Fibroblast of lung (primary cell): ENCODE measurements around the gene KIF6. TPM values are rescaled to one million over a fixed set of nuclear protein-coding genes. Genes with fewer than 3 reads are reported as not detected.

ENCODE experiments used
- DNase-seq, 2 donors: peaks; one replicate each; pipeline versions ENCODE4 v3.0.0 to v3.0.0-alpha.2; 2010; ENCODE audit warnings: low read depth in 2 of 2
- H2AFZ ChIP-seq: 2 replicates; pipeline ENCODE4 v1.5.1; 2012; ENCODE audit warnings: low read length, control low read depth, inconsistent platforms
- H3K27ac ChIP-seq: 2 replicates; pipeline ENCODE4 v1.5.1; 2011; ENCODE audit warnings: low read length, control low read depth; ENCODE audit not compliant: insufficient read depth
- H3K27me3 ChIP-seq: 2 replicates; pipeline ENCODE4 v1.5.1; 2011; ENCODE audit warnings: mild to moderate bottlenecking, low read length; ENCODE audit not compliant: control insufficient read depth, insufficient read depth
- H3K36me3 ChIP-seq: 2 replicates; pipeline ENCODE4 v1.5.1; 2011; ENCODE audit warnings: low read length; ENCODE audit not compliant: control insufficient read depth, insufficient read depth
- H3K4me1 ChIP-seq: 2 replicates; pipeline ENCODE4 v1.5.1; 2011; ENCODE audit warnings: low read length; ENCODE audit not compliant: control insufficient read depth, insufficient read depth; ENCODE audit errors: extremely low read depth
- H3K4me2 ChIP-seq: 2 replicates; pipeline ENCODE4 v1.5.1; 2011; ENCODE audit warnings: low read length, control low read depth; ENCODE audit not compliant: insufficient read depth; ENCODE audit errors: extremely low read depth
- H3K4me3 ChIP-seq, 4 experiments: fragments of 200-600 bp in 1 of 4; sonication (generic) in 1 of 4; replicated peaks in 1 of 4; 2 replicates each; pipeline ENCODE4 v1.5.1; 2011 to 2016; ENCODE audit warnings: low read length in 4 of 4, low read depth in 3 of 4, mild to moderate bottlenecking in 3 of 4, control low read depth in 2 of 4, inconsistent platforms in 1 of 4, mixed read lengths in 1 of 4; ENCODE audit not compliant: insufficient read depth in 1 of 4; ENCODE audit errors: control extremely low read depth in 1 of 4
- H3K79me2 ChIP-seq: 2 replicates; pipeline ENCODE4 v1.5.1; 2012; ENCODE audit warnings: mild to moderate bottlenecking, low read length, inconsistent platforms; ENCODE audit not compliant: control insufficient read depth, insufficient read depth
- H3K9ac ChIP-seq: 2 replicates; pipeline ENCODE4 v1.5.1; 2011; ENCODE audit warnings: mild to moderate bottlenecking, low read length, control low read depth; ENCODE audit not compliant: insufficient read depth
- H3K9me3 ChIP-seq: 2 replicates; pipeline ENCODE4 v1.5.1; 2012; ENCODE audit warnings: low read depth, low read length; ENCODE audit not compliant: control insufficient read depth, insufficient read depth
- H4K20me1 ChIP-seq: 2 replicates; pipeline ENCODE4 v1.5.1; 2011; ENCODE audit warnings: low read length; ENCODE audit not compliant: control insufficient read depth, insufficient read depth; ENCODE audit errors: extremely low read depth
- EZH2 ChIP-seq: IDR thresholded peaks from 2 replicates; pipeline ENCODE4 v1.5.1; 2012; ENCODE audit warnings: low read length, control low read depth, mild to moderate bottlenecking; ENCODE audit errors: missing control alignments
- polyA plus RNA-seq, 2 donors: library from polyadenylated mRNA; depleted of rRNA in 1 of 2; stranded (reverse) in 1 of 2; unstranded in 1 of 2; fragments of >200 nt; gene quantifications; 2 replicates each; pipeline ENCODE4 v1.2.1, GENCODE V29; 2011 to 2012; ENCODE audit warnings: missing spikeins in 1 of 2
- total RNA-seq: library from RNA; depleted of rRNA; stranded (reverse); fragments of >200 nt; gene quantifications from 2 replicates; pipeline ENCODE4 v1.2.1, GENCODE V29; 2014
- TF ChIP-seq, protein P1 (sequence below), 2 donors: IDR thresholded peaks in 1 of 2; conservative IDR thresholded peaks in 1 of 2; 1 replicate in 1 of 2; 2 replicates in 1 of 2; pipeline ENCODE4 v1.5.1; 2011 to 2012; ENCODE audit warnings: low read length in 2 of 2, control low read depth in 1 of 2, inconsistent platforms in 1 of 2, low read depth in 1 of 2, mild to moderate bottlenecking in 1 of 2

Gene KIF6
- total and polyA plus RNA-seq, 2 donors (not counting 1 experiment from before 2014, with no cell fraction given), result 0.24 to 0.83 TPM

- H3K9me3 ChIP-seq, result no peaks in the 10 kb centered on the region
- H3K79me2 ChIP-seq, result no peaks in the 10 kb centered on the region
- no peak overlapping the region for H3K9ac ChIP-seq
- no peaks in the 10 kb centered on the region for H3K4me1 ChIP-seq
- H3K4me2 ChIP-seq, result no peak overlapping the region
- no peaks in the 10 kb centered on the region for H3K27me3 ChIP-seq
- no peak for DNase-seq
- no peaks in the 10 kb centered on the region for H4K20me1 ChIP-seq
- H3K27ac ChIP-seq, result no peak overlapping the region
- H3K4me3 ChIP-seq, result no peak overlapping the region
- no peaks in the 10 kb centered on the region for H3K36me3 ChIP-seq
- H2AFZ ChIP-seq, result no peak overlapping the region
- no peak for TF ChIP-seq EZH2
- TF ChIP-seq, protein P1, sequence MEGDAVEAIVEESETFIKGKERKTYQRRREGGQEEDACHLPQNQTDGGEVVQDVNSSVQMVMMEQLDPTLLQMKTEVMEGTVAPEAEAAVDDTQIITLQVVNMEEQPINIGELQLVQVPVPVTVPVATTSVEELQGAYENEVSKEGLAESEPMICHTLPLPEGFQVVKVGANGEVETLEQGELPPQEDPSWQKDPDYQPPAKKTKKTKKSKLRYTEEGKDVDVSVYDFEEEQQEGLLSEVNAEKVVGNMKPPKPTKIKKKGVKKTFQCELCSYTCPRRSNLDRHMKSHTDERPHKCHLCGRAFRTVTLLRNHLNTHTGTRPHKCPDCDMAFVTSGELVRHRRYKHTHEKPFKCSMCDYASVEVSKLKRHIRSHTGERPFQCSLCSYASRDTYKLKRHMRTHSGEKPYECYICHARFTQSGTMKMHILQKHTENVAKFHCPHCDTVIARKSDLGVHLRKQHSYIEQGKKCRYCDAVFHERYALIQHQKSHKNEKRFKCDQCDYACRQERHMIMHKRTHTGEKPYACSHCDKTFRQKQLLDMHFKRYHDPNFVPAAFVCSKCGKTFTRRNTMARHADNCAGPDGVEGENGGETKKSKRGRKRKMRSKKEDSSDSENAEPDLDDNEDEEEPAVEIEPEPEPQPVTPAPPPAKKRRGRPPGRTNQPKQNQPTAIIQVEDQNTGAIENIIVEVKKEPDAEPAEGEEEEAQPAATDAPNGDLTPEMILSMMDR (conservative IDR thresholded peaks at IDR 0.05 in 1 of 2, IDR thresholded peaks at IDR 0.05 in 1 of 2; ENCODE audit: low read depth in 1 of 2, low read length in 2 of 2), result no peak
These were observed 125.9 kb downstream of the KIF6 start for GRCh38 chr6:39599341-39599740.

DNA sequence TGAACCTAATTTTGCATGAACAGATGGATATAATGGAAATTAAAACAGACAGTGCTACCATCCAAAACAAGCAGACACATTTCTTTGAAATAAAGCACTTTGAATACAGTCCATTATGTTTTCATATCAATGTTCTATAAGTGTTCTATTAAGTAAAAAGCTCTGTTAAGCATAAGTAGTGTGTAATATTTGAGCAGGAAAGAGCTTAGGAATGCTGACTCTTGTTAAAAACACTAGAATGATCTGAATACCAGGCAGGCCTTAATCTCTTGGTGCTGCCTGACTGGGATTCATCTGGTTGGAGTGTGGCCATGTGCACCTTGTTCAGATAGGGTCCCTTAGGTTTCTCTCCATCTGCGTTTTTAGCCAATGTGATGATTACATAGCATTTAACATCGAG lies 130.9 kb downstream of the KIF6 start:
- no peak overlapping the region for H3K4me2 ChIP-seq
- TF ChIP-seq EZH2, result no peak
- TF ChIP-seq, protein P1 (conservative IDR thresholded peaks at IDR 0.05 in 1 of 2, IDR thresholded peaks at IDR 0.05 in 1 of 2; ENCODE audit: low read depth in 1 of 2, low read length in 2 of 2), result no peak
- no peak overlapping the region for H3K4me3 ChIP-seq
- H3K36me3 ChIP-seq, result no peaks in the 10 kb centered on the region
- H3K9me3 ChIP-seq, result no peaks in the 10 kb centered on the region
- no peak overlapping the region for H3K27ac ChIP-seq
- no peak overlapping the region for H3K9ac ChIP-seq
- no peaks in the 10 kb centered on the region for H3K27me3 ChIP-seq
- H3K4me1 ChIP-seq, result no peaks in the 10 kb centered on the region
- H3K79me2 ChIP-seq, result no peaks in the 10 kb centered on the region
- H4K20me1 ChIP-seq, result no peaks in the 10 kb centered on the region
- no peak for DNase-seq
- H2AFZ ChIP-seq, result no peak overlapping the region

DNA sequence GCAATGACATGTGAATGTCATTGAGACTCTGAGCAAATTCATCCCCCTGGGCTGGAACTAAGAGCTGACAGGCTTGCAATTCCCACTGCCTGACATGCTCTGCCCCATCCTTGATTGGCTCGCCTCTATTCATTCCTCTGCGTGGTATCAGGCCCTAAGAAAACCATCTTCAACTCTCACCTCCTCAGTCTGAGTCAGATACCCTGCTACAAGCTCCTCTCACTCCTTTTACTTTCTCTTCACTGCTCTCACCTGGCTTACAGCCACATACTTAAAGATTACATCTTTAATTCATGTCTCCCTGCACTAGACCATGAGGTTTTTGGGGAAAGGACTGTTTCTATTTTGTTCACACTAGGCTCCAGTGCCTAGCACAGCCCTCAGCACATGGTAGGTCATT lies 131.6 kb downstream of the KIF6 start:
- no peak overlapping the region for H3K4me2 ChIP-seq
- no peak overlapping the region for H3K4me3 ChIP-seq
- H3K27me3 ChIP-seq, result no peaks in the 10 kb centered on the region
- no peak overlapping the region for H2AFZ ChIP-seq
- DNase-seq, result no peak
- no peaks in the 10 kb centered on the region for H3K9me3 ChIP-seq
- no peak overlapping the region for H3K9ac ChIP-seq
- H3K79me2 ChIP-seq, result no peaks in the 10 kb centered on the region
- TF ChIP-seq, protein P1 (conservative IDR thresholded peaks at IDR 0.05 in 1 of 2, IDR thresholded peaks at IDR 0.05 in 1 of 2; ENCODE audit: low read depth in 1 of 2, low read length in 2 of 2), result no peak
- TF ChIP-seq EZH2, result no peak
- no peaks in the 10 kb centered on the region for H4K20me1 ChIP-seq
- H3K4me1 ChIP-seq, result no peaks in the 10 kb centered on the region
- no peak overlapping the region for H3K27ac ChIP-seq
- no peaks in the 10 kb centered on the region for H3K36me3 ChIP-seq
